Measurements from ENCODE around the gene EXOSC7.
"Not testable (repeated sequence)": the region's sequence is repeated elsewhere in the genome, so short reads cannot be mapped to it uniquely, and the experiment has no call there.

The EXOSC7 gene

GRCh38 chr3:45026038-45026437 lies 50.0 kb downstream of the EXOSC7 start, which contains the start of gene CLEC3B:
CLEC3B (plus strand) TSS chr3:45026303; CDS start chr3:45026363, 60 bp downstream.
- no peak for DNase-seq

- no peak for DNase-seq
Observed at GRCh38 chr3:45026957-45027356, 50.9 kb downstream of the EXOSC7 start.

- no peak for DNase-seq
Observed at GRCh38 chr3:45027441-45027840, 51.4 kb downstream of the EXOSC7 start.

GRCh38 chr3:45029216-45029615 lies 53.2 kb downstream of the EXOSC7 start:
- no peak for DNase-seq

GRCh38 chr3:45029661-45030060 lies 53.6 kb downstream of the EXOSC7 start:
- DNase-seq = no peak

GRCh38 chr3:45031531-45031930 lies 55.5 kb downstream of the EXOSC7 start:
- no peak for DNase-seq

GRCh38 chr3:45032113-45032512 lies 56.1 kb downstream of the EXOSC7 start:
- DNase-seq = no peak

GRCh38 chr3:45033791-45034190 lies 57.7 kb downstream of the EXOSC7 start:
- no peak for DNase-seq

GRCh38 chr3:45034612-45035252 lies 58.7 kb downstream of the EXOSC7 start:
- DNase-seq = peak; percentile 61

GRCh38 chr3:45035441-45036301 lies 59.6 kb downstream of the EXOSC7 start:
- DNase-seq = no peak

GRCh38 chr3:45037720-45038455 lies 61.8 kb downstream of the EXOSC7 start:
- DNase-seq = peak; percentile 91

- no peak for DNase-seq
Observed at GRCh38 chr3:45041666-45042065, 65.6 kb downstream of the EXOSC7 start.

- DNase-seq = no peak
Observed at GRCh38 chr3:45042162-45042561, 66.1 kb downstream of the EXOSC7 start.

- DNase-seq = no peak
Observed at GRCh38 chr3:45043728-45044299, 67.8 kb downstream of the EXOSC7 start.

GRCh38 chr3:45048244-45048643 lies 72.2 kb downstream of the EXOSC7 start:
- no peak for DNase-seq

- no peak for DNase-seq
Observed at GRCh38 chr3:45049807-45050206, 73.8 kb downstream of the EXOSC7 start.

GRCh38 chr3:45051685-45052084 lies 75.6 kb downstream of the EXOSC7 start:
- no peak for DNase-seq

GRCh38 chr3:45053805-45054195 lies 77.8 kb downstream of the EXOSC7 start:
- not testable (repeated sequence) for DNase-seq

GRCh38 chr3:45054196-45054857 lies 78.3 kb downstream of the EXOSC7 start:
- DNase-seq = no peak

GRCh38 chr3:45055032-45055410 lies 79.0 kb downstream of the EXOSC7 start:
- no peak for DNase-seq

- no peak for DNase-seq
Observed at GRCh38 chr3:45055411-45056143, 79.5 kb downstream of the EXOSC7 start.

Measured in CD4-positive, alpha-beta T cell treated with Interleukin-15 for 1 hour (primary cell).